Ascending aorta (tissue), 2 donors: ENCODE results near the gene LY6G6F. TPM values are rescaled to one million over a fixed set of nuclear protein-coding genes. Genes with fewer than 3 reads are reported as not detected.

Experiments
- DNase-seq, 2 donors: peaks; one replicate each; pipeline ENCODE4 v3.0.0-alpha.2; 2019; ENCODE audit warnings: low spot score in 2 of 2
- H3K27ac ChIP-seq, 2 donors: fragments of 200-600 bp; sonication (generic); one replicate each; pipeline ENCODE4 v1.5.1; 2016 to 2017; ENCODE audit warnings: mild to moderate bottlenecking in 1 of 2
- H3K27me3 ChIP-seq: fragments of 200-600 bp; sonication (generic); one replicate; pipeline ENCODE4 v1.5.1; 2017
- H3K36me3 ChIP-seq, 2 donors: fragments of 200-600 bp; sonication (generic); one replicate each; pipeline ENCODE4 v1.5.1; 2016
- H3K4me1 ChIP-seq, 2 donors: fragments of 200-600 bp; sonication (generic); one replicate each; pipeline ENCODE4 v1.5.1; 2016 to 2017; ENCODE audit warnings: mild to moderate bottlenecking in 1 of 2
- H3K4me3 ChIP-seq, 2 donors: fragments of 200-600 bp; sonication (generic); one replicate each; pipeline ENCODE4 v1.5.1; 2016 to 2017; ENCODE audit warnings: mild to moderate bottlenecking in 1 of 2
- H3K9me3 ChIP-seq, 2 donors: fragments of 200-600 bp; sonication (generic); one replicate each; pipeline ENCODE4 v1.5.1; 2016
- CTCF ChIP-seq, 3 experiments: fragments of 200-600 bp in 2 of 3; fragments of 450-650 bp in 1 of 3; sonication (generic) in 2 of 3; IDR thresholded peaks; one replicate each; pipeline ENCODE4 v1.5.1; 2016 to 2019; ENCODE audit warnings: antibody characterized with exemption in 3 of 3, mild to moderate bottlenecking in 1 of 3, moderate library complexity in 1 of 3
- intact Hi-C: fragments of 100-400 bp; cut with DNase I; formaldehyde crosslinking; loops from one replicate; pipeline ENCODE4 v1.15.1; 2023
- total RNA-seq: library from RNA; depleted of rRNA; stranded (reverse); fragments of >200 nt; gene quantifications from one replicate; pipeline ENCODE4 v1.1.0, GENCODE V29; 2016

LY6G6F gene
- total RNA-seq, 1 donor from 2014 or later = not detected

- TF ChIP-seq CTCF (IDR thresholded peaks at IDR 0.05) = no peak
- no peak for DNase-seq
- H3K36me3 ChIP-seq = peaks cover 9 to 12% of the 10 kb centered on the region in 2 donors
- no peak within 1 kb of the TSS for H3K27ac ChIP-seq
- no peaks in the 10 kb centered on the region for H3K27me3 ChIP-seq
- H3K4me3 ChIP-seq = no peak within 1 kb of the TSS
- intact Hi-C loops = no loop called here
- H3K9me3 ChIP-seq = no peaks in the 10 kb centered on the region
- no peaks in the 10 kb centered on the region for H3K4me1 ChIP-seq
These were observed 14.8 kb downstream of the LY6G6F start, which contains the start of gene LY6G6C for GRCh38 chr6:31721351-31722020. Gene LY6G6C, minus strand, starts transcription at chr6:31721746. Its CDS starts 67 bp downstream, at chr6:31721679.

- Histone ChIP-seq H3K36me3 (peaks cover 16 to 19% of the 10 kb centered on the region in 2 donors), H3K27me3 (no peaks in the 10 kb centered on the region), H3K9me3 (no peaks in the 10 kb centered on the region), H3K27ac (no peak overlapping the region), H3K4me3 (no peak overlapping the region), H3K4me1 (no peaks in the 10 kb centered on the region)
- TF ChIP-seq CTCF (IDR thresholded peaks at IDR 0.05) = no peak
- no peak for DNase-seq
- intact Hi-C loops = no loop called here
These were observed 15.5 kb downstream of the LY6G6F start for GRCh38 chr6:31722173-31722572.

GRCh38 chr6:31723245-31723979 lies 16.7 kb downstream of the LY6G6F start, which contains the start of gene MPIG6B:
Gene MPIG6B, plus strand, starts transcription at chr6:31723373. Its CDS starts 11 bp downstream, at chr6:31723384.
- Histone ChIP-seq H3K4me3 (no peak within 1 kb of the TSS), H3K9me3 (no peaks in the 10 kb centered on the region), H3K27ac (no peak within 1 kb of the TSS), H3K36me3 (peaks cover 22 to 25% of the 10 kb centered on the region in 2 donors), H3K27me3 (no peaks in the 10 kb centered on the region), H3K4me1 (peaks cover 5 to 12% of the 10 kb centered on the region in 2 donors)
- DNase-seq = no peak
- intact Hi-C loops = no loop called here
- no peak for TF ChIP-seq CTCF (IDR thresholded peaks at IDR 0.05)

GRCh38 chr6:31723980-31724691 lies 17.5 kb downstream of the LY6G6F start:
- intact Hi-C loops = no loop called here
- Histone ChIP-seq H3K27me3 (no peaks in the 10 kb centered on the region), H3K4me3 (no peak overlapping the region), H3K27ac (no peak overlapping the region), H3K4me1 (peaks cover 8 to 15% of the 10 kb centered on the region in 2 donors), H3K9me3 (no peaks in the 10 kb centered on the region), H3K36me3 (peaks cover 22 to 25% of the 10 kb centered on the region in 2 donors)
- no peak for TF ChIP-seq CTCF (IDR thresholded peaks at IDR 0.05)
- DNase-seq = no peak

- intact Hi-C loops = no loop called here
- H3K27ac ChIP-seq = no peak overlapping the region
These were observed 19.1 kb downstream of the LY6G6F start for GRCh38 chr6:31725502-31726350.

More at GRCh38 chr6:31725502-31726350, 19.1 kb downstream of the LY6G6F start:
- TF ChIP-seq CTCF (IDR thresholded peaks at IDR 0.05) = no peak
- Histone ChIP-seq H3K27me3 (no peaks in the 10 kb centered on the region), H3K4me1 (peaks cover 10 to 18% of the 10 kb centered on the region in 2 donors), H3K9me3 (no peaks in the 10 kb centered on the region), H3K4me3 (no peak overlapping the region), H3K36me3 (peaks cover 23 to 28% of the 10 kb centered on the region in 2 donors)
- DNase-seq = no peak
